ENCODE data around the gene HNRNPUL1.

GRCh38 chr19:41332468-41332867, 68.3 kb downstream of the HNRNPUL1 start:
- TF ChIP-seq CTCF (IDR thresholded peaks at IDR 0.05 in 2 of 3, conservative IDR thresholded peaks at IDR 0.05 in 1 of 3; ENCODE audit: borderline replicate concordance in 1 of 3, insufficient read depth in 1 of 3, low read depth in 2 of 3, low read length in 2 of 3), result no peak
- TF ChIP-seq POLR2A (IDR thresholded peaks at IDR 0.05; ENCODE audit: borderline replicate concordance, extremely low read depth, insufficient read depth, insufficient read length), result no peak

Measured in HCT116 (cell line).